Pancreas (tissue), 10 donors: ENCODE measurements around the gene VPS25. TPM values are rescaled to one million over a fixed set of nuclear protein-coding genes. Genes with fewer than 3 reads are reported as not detected.

Experiments
- ATAC-seq, 4 donors: fragments of 200-7000 bp; cut with Tn5 transposase; one replicate each; pipeline versions ENCODE4 v1.8.0 to v1.9.1; 2020; ENCODE audit warnings: mild to moderate bottlenecking in 4 of 4, moderate library complexity in 4 of 4
- DNase-seq, 6 donors: peaks; one replicate each; pipeline ENCODE4 v3.0.0-alpha.2; 2020
- FAIRE-seq: peaks from 2 replicates; lab custom pipeline; 2012; peaks lifted over from hg19 to GRCh38; lab: Jason Lieb, UNC
- H3K27ac ChIP-seq, 4 donors: fragments of 200-600 bp; sonication (generic); 1 replicate in 3 of 4; 2 replicates in 1 of 4; pipeline versions ENCODE4 v1.5.0 to v1.8.0; 2020
- H3K27me3 ChIP-seq, 4 donors: fragments of 200-600 bp; one replicate each; pipeline ENCODE4 v1.8.0; 2021
- H3K36me3 ChIP-seq, 3 donors: fragments of 200-600 bp; sonication (generic) in 1 of 3; one replicate each; pipeline versions ENCODE4 v1.5.0 to v1.8.0; 2020 to 2021
- H3K4me1 ChIP-seq, 3 donors: fragments of 200-600 bp; one replicate each; pipeline ENCODE4 v1.8.0; 2021
- H3K4me3 ChIP-seq, 4 donors: fragments of 200-600 bp; sonication (generic) in 2 of 4; one replicate each; pipeline versions ENCODE4 v1.5.0 to v1.8.0; 2020 to 2021
- H3K9me3 ChIP-seq, 4 donors: fragments of 200-600 bp; one replicate each; pipeline ENCODE4 v1.8.0; 2021
- WGBS, 2 donors: extraction: QIAGEN DNeasy Blood & Tissue Kit; methylation state at CpG; one replicate each; pipeline ENCODE4 v1.1.7; 2013; 5-methylcytosine and 5-hydroxymethylcytosine counted together
- intact Hi-C, 3 donors: fragments of 100-400 bp; cut with DNase I; formaldehyde crosslinking; loops; one replicate each; pipeline versions ENCODE4 v1.11.1 to v1.14.2; 2022
- polyA plus RNA-seq, 2 donors: library from polyadenylated mRNA; stranded (reverse); fragments of 200-250 nt; gene quantifications; one replicate each; pipeline ENCODE4 v1.2.3, GENCODE V29; 2013
- total RNA-seq, 6 donors: library from RNA; stranded (reverse); fragmentation: NEBNext Ultra II Directional in 4 of 6; extraction: Animal tissue kit (Norgen Biotek cat#: 25700) in 4 of 6; gene quantifications; one replicate each; pipeline versions ENCODE4 v1.2.1 to v1.2.4, GENCODE V29; 2021 to 2023
- TF ChIP-seq, protein P1 (sequence below), 4 donors: fragments of 200-600 bp; sonication (generic) in 3 of 4; IDR thresholded peaks; one replicate each; pipeline versions ENCODE4 v1.5.0 to v1.8.0; 2021; ENCODE audit warnings: antibody characterized with exemption in 4 of 4
- donor health status: healthy with polysubstance abuse.
- donor health status: DM: no; HTN: no; CAD: no; lungs with moderate emphysema.
- donor health status: DM: no; HTN: no; CAD: no.
- donor health status: control.
- donor health status: control.
- donor health status: Bipolar disorder and iron deficiency.
- donor health status: DM: yes; HTN: yes; CAD: no.
- donor health status: DM: no; HTN: no; CAD: no.
- donor health status: DM: no; HTN: no; CAD: no.
- donor health status: DM: yes; HTN: yes; CAD: no.

VPS25 gene
- total and polyA plus RNA-seq, 8 donors = 18.1 to 46.9 (median 26.0) TPM

DNA sequence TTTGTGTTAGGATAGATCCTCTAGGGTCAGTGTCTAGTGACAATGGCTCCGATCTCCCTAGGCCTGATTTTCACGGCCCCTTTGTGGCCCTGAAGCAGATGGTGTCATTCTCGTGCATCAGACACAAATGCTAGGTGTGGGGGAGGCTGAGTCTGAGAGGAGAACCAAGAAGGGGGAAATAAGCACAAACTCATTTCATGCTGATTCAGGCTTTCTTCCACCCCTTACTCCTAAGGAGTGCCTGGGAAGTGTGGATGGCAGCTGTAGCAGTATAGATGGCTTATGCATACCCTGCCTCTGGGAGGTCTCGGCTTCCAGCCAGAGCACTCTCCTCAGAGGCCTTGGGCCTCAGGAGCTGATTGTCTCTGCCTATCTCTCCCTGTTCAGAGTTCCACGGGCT lies 5.3 kb downstream of the VPS25 start:
- Histone ChIP-seq H3K4me3 (no peak overlapping the region), H3K27ac (no peak overlapping the region), H3K9me3 (no peaks in the 10 kb centered on the region), H3K4me1 (peaks cover 0 to 10% (median 9%) of the 10 kb centered on the region in 3 donors), H3K27me3 (peaks cover 0 to 3% (median 0%) of the 10 kb centered on the region in 4 donors), H3K36me3 (peaks cover 0 to 29% (median 13%) of the 10 kb centered on the region in 3 donors)
- WGBS, 2 donors = 68 to 72% methylated on average over 5 of the region's 5 CpGs
- ATAC-seq (no peak), DNase-seq (no peak), FAIRE-seq (no peak)
- intact Hi-C loops = no loop called here
- TF ChIP-seq, protein P1, sequence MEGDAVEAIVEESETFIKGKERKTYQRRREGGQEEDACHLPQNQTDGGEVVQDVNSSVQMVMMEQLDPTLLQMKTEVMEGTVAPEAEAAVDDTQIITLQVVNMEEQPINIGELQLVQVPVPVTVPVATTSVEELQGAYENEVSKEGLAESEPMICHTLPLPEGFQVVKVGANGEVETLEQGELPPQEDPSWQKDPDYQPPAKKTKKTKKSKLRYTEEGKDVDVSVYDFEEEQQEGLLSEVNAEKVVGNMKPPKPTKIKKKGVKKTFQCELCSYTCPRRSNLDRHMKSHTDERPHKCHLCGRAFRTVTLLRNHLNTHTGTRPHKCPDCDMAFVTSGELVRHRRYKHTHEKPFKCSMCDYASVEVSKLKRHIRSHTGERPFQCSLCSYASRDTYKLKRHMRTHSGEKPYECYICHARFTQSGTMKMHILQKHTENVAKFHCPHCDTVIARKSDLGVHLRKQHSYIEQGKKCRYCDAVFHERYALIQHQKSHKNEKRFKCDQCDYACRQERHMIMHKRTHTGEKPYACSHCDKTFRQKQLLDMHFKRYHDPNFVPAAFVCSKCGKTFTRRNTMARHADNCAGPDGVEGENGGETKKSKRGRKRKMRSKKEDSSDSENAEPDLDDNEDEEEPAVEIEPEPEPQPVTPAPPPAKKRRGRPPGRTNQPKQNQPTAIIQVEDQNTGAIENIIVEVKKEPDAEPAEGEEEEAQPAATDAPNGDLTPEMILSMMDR (IDR thresholded peaks at IDR 0.05) = no peak

DNA sequence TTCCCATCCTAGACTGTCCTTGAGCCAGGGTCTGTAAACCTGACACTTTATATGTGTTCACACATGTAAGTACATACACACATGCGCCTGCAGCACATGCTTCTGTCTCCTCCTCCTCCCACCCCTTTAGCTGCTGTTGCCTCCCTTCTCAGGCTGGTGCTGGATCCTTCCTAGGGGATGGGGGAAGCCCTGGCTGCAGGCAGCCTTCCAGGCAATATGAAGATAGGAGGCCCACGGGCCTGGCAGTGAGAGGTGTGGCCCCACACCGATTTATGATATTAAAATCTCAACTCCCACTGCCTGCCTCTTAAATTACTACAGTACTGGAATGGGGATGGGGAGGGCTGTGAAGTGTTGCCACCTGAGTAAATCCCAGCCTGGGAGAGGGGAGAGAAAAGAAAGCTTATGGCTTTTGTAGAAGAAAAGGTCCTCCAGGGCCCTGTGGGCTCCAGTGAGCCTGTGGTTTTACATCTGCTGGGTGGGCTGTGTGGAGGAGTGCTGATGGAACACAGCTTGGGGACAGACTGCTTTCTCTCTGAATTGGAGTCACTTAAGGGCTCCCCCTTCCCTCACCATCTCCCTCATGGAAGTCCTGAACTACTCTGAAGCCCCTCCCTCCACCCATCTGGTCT lies 6.2 kb downstream of the VPS25 start:
- FAIRE-seq = no peak
- no peak for ATAC-seq
- Histone ChIP-seq H3K27me3 (peaks cover 0 to 3% (median 0%) of the 10 kb centered on the region in 4 donors), H3K4me3 (no peak overlapping the region), H3K36me3 (peaks cover 0 to 29% (median 13%) of the 10 kb centered on the region in 3 donors), H3K27ac (no peak overlapping the region), H3K4me1 (peaks cover 0 to 9% (median 3%) of the 10 kb centered on the region in 3 donors), H3K9me3 (no peaks in the 10 kb centered on the region)
- 45 to 53% methylated on average over 3 of the region's 3 CpGs for WGBS, 2 donors
- intact Hi-C loops = no loop called here
- no peak for DNase-seq
- TF ChIP-seq, protein P1 (IDR thresholded peaks at IDR 0.05) = no peak

DNA sequence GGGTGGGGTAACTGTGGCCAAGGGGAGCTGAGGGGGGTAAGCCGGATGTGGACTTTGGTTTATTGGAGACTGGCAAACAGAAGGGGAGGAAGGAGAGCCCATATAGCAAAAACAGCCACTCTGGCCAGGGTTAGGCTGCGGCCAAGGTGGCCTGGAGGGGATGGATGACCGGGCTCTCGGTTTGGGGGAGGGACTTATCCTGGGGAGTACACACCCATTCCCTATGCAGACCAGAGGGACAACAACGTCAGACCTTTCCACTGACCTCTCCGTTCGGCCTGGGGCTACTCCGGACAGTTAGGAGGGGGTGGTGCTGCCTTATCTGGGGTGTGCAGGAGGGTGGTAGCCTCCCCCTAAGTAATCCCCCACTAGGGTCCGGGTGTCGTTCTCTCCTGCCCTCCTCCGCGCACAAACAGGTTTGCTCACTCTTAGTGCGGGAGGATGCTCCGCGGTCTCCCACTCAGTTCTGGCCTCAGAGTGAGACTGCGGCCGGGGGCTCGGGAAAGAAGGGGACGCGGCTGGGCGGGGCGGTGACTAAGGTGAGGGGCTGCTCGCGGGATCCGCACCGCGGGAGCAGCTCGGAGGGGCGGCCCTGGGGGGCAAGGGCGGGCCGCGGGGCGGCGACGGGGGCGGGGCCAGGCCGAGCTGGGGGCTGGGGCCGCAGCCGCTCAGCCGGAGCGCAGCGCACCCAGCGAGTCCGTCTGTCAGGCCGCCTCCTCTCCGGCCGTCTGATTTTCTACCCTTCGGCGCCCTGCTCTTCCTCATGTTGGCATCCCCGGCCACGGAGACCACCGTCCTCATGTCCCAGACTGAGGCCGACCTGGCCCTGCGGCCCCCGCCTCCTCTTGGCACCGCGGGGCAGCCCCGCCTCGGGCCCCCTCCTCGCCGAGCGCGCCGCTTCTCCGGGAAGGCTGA lies 6.9 kb downstream of the VPS25 start, which contains the start of gene WNK4:
Gene WNK4, plus strand, starts transcription at position 675 of the 915 bp plus-strand sequence. Its CDS starts 89 bp downstream, at position 764.
- intact Hi-C loops = no loop called here
- no peak within 1 kb of the TSS for H3K27ac ChIP-seq
- DNase-seq (peak in 1 of 6 donors; percentile 75), ATAC-seq (peak; percentile 29 to 70 (median 61)), FAIRE-seq (no peak)
- peaks cover 0 to 29% (median 13%) of the 10 kb centered on the region in 3 donors for H3K36me3 ChIP-seq
- TF ChIP-seq, protein P1 (IDR thresholded peaks at IDR 0.05) = no peak
- H3K9me3 ChIP-seq = no peaks in the 10 kb centered on the region
- peaks cover 0 to 6% (median 1%) of the 10 kb centered on the region in 4 donors for H3K27me3 ChIP-seq
- peak within 1 kb of the TSS in 2 of 4 donors; percentile 14 to 39 for H3K4me3 ChIP-seq
- peaks cover 0 to 9% (median 0%) of the 10 kb centered on the region in 3 donors for H3K4me1 ChIP-seq
- WGBS, 2 donors = 7% methylated on average over 58 to 65 of the region's 65 CpGs

DNA sequence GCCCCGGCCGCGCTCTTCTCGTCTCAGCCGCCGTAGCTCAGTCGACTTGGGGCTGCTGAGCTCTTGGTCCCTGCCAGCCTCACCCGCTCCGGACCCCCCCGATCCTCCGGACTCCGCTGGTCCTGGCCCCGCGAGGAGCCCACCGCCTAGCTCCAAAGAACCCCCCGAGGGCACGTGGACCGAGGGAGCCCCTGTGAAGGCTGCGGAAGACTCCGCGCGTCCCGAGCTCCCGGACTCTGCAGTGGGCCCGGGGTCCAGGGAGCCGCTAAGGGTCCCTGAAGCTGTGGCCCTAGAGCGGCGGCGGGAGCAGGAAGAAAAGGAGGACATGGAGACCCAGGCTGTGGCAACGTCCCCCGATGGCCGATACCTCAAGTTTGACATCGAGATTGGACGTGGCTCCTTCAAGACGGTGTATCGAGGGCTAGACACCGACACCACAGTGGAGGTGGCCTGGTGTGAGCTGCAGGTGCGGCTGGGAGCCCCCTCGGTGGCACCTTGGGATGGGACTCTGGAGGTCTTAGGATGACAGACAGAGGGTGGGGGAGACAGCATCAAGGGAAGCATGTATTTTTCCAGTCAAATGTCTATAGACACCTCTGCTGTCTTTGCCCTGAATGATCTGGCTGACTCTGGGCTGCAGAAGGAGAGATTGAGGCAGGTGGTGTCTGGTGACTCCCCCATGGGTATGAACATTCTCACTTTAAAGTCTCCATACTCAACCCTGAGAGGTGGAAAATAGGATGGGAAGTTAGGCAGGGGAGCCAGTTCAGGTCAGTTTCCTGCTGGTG lies 7.8 kb downstream of the VPS25 start:
- peak in 2 of 4 donors; percentile 2 to 29 for ATAC-seq
- WGBS, 2 donors = 10 to 11% methylated on average over 35 to 39 of the region's 39 CpGs

More for the DNA sequence above, 7.8 kb downstream of the VPS25 start:
- DNase-seq = peak in 1 of 6 donors; percentile 72
- H3K27ac ChIP-seq = no peak overlapping the region
- no peak for FAIRE-seq
- H3K4me3 ChIP-seq = peak overlapping the region in 2 of 4 donors; percentile 14 to 39
- peaks cover 0 to 8% (median 2%) of the 10 kb centered on the region in 4 donors for H3K27me3 ChIP-seq
- no peaks in the 10 kb centered on the region for H3K9me3 ChIP-seq
- H3K36me3 ChIP-seq = peaks cover 0 to 29% (median 13%) of the 10 kb centered on the region in 3 donors
- intact Hi-C loops = no loop called here
- peaks cover 0 to 9% (median 0%) of the 10 kb centered on the region in 3 donors for H3K4me1 ChIP-seq
- TF ChIP-seq, protein P1 (IDR thresholded peaks at IDR 0.05) = no peak
